Measurements from ENCODE around the gene CD9.
"Not testable (repeated sequence)": the region's sequence is repeated elsewhere in the genome, so short reads cannot be mapped to it uniquely, and the experiment has no call there.

CD9 gene

DNA sequence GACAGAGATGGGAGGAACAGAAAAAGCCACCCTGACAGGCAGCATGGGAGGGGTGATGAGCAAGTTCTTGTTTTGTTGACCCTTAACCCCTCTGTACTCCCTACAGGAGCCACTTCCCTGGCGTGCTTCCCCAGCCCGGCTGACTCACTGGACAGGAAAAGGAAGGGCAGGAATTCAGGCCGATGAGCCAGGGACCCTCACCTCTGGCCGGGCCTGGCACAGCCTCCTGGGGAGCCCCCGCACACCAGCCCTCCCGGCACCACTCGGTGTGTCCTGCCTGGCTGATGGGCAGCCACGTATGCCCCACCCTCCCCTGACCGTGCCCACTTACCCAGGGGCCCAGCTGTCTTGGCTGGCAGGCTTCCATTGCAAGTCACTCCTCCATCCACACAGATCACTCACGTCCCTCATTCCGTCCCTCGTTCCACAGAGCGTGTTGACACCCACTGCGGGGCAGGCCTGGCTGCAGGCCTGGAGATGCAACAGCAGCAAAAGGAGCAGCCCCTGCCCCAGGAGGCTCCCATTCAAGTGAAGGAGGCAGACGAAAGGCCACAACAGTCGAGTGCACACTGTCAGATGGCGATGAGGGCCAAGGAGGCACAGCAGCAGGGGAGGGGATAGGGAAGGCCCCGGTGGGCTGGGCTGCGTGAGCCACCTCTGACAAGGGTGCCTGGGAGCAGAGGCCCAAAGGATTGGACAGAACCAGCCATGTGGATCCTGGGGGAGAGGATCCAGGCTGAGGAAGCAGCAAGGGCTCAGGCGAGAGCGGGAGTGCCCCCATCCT is 19.7 kb upstream of the CD9 start:
- DNase-seq, result peak; percentile 42

DNA sequence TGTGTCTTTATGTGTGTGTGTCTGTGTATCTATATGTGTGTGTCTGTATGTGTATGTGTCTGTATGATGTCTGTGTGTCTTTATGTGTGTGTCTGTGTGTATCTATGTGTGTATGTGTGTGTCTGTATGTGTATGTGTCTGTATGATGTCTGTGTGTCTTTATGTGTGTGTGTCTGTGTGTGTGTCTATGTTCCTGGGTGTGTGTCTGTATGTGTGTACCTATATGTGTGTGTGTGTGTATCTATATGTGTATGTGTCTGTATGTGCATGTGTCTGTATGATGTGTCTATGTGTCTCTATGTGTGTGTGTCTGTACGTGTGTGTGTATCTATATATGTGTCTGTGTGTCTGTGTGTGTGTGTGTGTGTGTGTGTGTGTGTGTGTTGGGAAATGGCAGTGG is 19.0 kb upstream of the CD9 start:
- no peak for DNase-seq

DNA sequence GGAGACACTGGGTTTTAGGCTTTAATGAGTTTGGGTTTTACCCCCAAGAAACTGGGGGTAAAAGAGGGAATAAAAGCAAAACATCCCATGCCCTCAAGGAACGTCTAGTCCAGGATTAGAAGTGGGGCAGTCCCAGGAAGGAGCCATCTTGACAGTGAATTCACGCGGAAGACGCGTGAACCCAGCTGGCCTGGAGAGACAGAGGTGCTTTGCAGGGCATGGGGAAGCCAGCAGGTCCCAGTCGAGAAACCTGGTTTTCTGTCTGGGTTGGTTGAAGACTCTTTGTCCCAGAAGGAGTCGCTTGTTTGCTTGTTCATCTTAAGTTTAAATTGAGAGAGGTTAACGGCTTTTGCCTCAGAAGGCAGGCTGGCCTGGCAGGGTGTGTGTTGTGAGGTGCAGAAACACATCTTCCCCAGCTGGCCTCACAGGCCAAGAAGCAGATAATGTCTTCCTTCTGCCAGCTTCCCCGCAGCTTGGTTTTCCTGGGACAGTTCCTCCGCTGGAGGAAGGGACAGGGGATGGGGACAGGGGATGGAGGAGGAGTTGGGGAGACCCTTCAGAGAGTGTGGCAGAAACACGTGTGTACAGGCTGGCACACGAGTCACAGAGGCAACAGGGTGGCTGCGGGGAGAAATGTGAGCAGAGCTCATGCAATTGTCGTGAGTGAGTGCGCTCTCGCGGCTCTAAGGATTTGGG is 18.5 kb upstream of the CD9 start:
- DNase-seq, result no peak

DNA sequence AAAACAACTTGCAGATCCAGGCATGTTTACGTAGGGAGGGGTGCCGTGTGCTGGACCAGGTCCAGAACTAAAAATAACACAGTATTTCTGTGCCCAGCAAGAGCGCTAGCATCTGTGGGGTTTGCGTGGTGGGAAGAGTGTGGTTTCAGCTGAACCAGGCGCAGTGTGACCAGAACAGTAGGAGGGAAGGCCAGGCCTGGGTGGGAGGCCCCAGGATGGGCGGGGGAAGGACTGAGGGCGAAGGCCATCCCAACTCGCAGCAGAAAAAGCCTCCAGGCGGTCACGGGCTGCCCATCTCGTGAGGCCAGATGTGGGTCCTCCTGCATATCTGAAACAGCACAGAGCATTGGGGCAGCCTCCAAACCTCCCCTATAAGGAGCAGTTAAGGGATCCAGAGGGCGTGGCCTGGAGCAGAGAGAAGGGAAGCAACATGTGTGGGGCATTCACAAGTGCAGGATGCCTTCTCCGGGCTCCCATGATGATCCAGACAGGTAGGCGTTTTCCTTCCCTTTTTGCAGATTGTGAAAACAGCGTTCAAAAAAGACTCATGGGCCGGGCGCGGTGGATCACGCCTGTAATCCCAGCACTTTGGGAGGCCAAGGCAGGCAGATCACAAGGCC is 17.8 kb upstream of the CD9 start:
- peak; percentile 62 for DNase-seq

DNA sequence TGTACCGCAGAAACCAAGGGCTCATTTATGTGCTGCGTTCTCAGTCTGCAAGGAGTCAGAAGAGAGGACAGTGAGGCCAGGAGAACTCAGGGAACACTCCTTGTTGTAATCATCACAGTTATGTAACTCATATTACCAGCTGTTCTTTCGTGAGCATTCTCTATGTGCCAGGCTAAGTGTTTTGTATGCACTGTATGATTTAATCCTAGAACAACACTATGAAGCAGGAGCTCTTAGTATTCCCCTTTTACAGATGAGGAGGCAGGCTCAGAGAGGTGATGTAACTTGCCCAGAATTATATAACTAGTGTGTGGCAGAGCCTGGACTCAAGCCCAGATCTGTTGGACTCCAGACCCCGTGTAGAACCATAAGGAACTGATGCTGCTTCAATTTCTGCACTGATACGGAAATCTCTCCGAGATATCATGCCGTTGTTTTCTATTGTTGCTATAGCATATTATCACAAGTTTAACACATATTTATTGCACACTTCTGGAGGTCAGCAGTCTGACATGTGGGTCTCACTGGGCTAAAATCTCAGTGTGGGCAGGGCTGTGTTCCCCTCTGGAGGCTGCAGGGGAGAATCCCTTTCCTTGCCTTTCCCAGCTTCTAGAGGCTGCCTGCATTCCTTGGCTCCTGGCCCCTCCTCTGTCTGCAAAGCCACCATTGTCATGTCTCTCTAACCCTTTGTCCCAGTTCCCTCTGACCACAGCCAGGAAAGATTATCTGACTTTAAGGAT is 16.3 kb upstream of the CD9 start:
- DNase-seq, result peak; percentile 64

DNA sequence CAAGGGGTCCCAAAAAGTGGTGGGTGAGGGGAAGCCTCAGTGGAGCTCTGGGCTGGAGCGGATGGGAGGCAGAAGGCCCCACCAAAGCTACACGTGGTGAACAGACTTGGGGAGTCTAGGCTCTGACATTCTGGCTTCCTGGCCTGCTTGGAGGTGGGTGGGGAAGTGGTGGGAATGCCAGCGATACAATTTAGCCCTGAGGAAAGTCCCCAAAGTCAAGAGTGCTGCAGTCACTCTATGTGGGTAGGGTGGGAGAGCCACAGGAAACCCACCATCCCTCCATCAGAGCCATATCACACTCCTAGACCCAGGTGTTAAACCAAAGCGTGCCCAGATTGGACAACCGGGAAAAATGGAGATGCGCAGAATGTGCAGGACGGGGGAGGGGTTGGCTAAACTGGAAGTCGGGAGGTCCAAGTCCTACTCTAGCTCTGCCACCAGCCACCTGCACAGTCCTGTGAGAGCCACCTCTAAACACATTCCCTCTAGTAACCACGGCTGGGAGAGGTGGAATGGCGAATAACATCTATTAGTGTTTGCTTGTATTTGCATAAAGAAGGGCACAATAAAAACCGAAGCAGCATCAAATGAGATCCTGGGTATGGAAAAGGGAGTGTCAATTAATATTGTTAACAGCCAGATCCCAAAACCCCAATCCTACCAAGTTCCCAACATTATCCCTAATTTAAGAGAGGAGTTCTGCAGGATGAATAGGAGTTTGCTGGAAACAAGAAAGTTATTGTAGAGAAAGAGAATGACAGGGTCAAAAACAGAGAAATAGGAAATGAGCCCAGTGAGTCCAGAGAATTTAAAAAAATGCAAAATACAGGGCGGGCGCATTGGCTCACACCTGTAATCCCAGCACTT is 14.0 kb upstream of the CD9 start:
- DNase-seq, result no peak

DNA sequence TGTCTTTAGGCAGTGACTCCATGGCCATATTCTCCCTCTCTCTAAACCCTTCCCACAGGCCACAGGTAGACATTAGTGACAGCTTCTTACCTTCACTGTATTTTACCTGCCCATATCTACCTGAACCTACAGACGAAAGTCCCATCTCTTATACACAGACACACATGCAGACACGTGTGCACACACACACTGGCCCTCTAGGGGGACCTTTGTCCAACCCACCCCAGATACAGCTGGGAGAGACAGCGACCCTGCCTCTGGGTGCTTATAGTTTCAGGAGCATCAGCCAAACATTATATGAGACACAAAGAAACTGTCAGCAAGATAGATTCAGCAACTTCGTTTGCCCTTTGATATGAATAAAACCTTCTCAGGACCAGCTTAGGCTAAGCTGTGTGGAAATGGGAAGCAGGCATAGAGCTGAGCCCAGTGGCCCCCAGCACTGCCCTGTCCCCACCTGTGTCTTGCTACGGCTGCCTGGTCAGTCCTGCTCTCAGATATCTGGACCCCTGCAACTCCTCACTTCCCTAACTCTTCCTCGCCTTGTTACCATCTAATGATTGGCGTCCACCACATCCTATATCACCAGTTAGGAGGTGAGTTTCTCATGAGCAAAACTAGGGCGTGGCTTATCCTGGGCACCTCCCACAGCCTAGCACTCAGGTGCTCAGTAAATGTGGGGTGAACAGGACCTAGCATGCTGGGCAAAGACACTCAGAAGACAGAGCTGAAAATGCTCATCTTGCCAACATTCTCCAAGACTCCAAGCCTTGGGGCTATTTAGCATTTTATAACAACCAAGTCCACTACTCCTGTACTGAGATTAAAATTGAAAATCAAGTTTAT is 12.0 kb upstream of the CD9 start:
- DNase-seq, result no peak

DNA sequence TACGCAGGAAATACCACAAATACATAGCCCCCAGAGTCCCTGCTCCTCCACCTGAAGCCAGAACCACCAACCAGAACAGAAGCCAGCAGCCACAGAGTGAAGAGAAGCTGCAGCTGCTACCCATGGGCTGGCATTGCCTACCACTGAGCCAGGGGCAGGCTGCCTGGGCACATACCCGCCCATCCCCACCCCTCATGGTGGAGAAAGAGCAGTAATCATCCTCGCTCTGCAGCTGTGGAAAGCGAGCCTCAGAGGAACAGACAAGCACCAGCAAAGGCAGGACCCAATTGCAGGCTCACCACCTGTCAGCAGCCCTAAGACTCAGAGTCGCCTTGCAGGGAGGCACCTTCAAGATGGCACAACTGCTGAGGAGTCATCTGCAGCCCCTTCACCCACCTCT is 11.2 kb upstream of the CD9 start:
- DNase-seq, result no peak

DNA sequence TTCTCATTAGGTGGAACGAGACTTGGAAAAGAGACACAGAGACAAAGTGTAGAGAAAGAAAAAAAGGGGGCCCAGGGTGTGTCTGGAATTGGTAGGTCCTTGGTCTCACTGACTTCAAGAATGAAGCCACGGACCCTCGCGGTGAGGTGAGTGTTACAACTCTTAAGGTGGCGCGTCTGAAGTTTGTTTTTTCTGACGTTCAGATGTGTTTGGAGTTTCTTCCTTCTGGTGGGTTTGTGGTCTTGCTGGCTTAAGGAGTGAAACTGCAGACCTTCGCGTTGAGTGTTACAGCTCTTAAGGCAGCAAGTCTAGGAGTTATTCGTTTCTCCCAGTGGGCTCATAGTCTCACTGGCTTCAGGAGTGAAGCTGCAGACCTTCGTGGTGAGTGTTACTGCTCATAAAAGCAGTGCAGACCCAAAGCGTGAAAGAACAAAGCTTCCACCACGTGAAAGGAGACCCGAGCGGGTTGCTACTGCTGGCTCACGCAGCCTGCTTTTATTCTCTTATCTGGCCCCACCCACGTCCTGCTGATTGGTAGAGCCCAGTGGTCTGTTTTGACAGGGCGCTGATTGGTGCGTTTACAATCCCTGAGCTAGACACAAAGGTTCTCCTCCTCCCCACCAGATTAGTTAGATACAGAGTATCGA is 10.1 kb upstream of the CD9 start:
- not testable (repeated sequence) for DNase-seq

DNA sequence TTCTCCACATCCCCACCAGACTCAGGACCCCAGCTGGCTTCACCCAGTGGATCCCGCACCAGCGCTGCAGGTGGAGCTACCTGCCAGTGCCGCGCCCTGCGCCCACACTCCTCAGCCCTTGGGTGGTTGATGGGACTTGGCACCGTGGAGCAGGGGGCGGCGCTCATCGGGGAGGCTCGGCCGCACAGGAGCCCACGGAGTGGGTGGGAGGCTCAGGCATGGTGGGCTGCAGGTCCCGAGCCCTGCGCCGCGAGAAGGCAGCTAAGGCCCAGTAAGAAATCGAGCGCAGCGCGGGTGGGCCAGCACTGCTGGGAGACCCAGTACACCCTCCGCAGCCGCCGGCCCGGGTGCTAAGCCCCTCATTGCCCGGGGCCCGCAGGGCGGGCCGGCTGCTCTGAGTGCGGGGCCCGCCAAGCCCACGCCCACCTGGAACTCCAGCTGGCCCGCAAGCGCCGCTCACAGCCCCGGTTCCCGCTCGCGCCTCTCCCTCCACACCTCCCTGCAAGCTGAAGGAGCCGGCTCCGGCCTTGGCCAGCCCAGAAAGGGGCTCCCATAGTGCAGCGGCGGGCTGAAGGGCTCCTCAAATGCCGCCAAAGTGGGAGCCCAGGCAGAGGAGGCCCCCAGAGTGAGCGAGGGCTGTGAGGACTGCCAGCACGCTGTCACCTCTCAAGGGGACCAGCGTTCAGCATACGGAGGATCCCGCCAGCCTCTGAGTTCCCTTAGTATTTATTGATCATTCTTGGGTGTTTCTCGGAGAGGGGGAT is 9.3 kb upstream of the CD9 start:
- not testable (repeated sequence) for DNase-seq

DNA sequence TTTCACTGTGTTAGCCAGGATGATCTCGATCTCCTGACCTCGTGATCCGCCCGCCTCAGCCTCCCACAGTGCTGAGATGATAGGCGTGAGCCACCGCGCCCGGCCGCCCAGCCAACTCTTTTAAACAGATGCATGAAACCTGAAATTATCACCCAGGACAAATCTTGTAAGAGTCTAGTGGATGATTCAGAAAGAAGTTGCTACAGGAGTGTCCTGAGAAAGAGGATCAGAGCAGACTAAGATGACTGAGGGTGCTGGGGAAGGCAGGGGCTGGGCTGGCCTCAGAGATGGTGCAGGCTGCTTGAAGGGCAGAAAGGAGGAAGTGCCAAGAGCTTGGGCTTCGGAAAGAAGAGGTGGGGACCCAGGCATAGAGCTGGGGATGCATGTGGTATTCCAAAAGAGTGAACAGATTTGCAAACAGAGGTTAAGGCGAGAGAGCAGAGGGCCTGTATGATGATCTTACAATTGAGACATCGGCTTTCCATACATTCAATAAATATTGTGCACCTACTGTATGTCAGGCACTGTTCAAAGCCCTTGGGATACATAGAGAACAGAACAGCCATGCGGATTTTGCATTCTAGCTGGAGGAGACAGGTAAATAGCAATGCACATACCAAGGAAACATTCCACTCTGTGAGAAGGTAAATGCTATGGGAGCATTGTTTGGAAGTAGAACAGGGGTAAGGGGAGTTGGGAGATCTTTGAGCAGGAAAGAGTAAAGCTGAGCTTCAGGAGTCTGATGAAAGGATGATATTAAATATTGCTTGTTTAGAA is 7.4 kb upstream of the CD9 start:
- no peak for DNase-seq

DNA sequence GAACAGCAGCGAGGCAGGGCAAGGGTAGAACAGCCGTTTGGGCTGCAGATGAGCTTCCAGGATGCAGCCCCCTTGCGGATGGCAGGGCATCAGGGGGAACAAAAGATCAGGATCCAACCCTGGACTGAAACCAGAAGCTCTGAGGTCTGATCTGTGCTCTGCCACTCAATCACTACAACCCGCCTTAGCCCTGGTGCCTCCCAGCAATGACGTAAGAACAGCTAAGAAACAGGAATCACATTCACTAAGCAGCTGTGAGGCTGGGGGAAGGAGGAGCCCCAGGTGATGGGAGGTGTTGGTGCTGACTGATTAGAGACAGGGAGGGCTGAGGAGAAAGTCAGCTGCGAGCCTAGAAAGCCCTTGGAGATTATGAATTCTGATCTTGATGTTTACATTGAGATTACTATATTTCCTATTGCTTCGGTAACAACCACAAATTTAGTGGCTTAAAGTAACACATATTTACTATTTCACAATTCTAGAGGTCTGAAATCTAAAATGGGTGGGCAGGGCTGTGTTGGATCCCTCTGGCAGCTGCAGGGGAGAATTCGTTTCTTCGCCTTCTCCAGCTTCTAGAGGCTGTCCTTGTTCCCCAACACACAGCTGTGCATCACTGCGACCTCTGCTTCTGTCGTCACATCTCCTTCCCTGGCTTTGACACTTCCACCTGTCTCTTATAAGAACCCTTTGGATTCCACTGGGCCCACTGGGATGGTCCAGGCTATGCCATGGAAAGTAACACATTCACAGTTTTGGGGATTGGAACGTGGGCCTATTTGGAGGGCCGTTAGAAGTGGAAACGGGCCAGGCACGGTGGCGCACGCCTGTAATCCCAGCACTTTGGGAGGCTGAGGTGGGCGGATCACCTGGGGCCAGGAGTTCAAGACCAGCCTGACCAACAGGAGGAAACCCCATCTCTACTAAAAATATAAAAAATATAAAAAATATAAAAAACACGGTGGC is 6.1 kb upstream of the CD9 start:
- no peak for DNase-seq

DNA sequence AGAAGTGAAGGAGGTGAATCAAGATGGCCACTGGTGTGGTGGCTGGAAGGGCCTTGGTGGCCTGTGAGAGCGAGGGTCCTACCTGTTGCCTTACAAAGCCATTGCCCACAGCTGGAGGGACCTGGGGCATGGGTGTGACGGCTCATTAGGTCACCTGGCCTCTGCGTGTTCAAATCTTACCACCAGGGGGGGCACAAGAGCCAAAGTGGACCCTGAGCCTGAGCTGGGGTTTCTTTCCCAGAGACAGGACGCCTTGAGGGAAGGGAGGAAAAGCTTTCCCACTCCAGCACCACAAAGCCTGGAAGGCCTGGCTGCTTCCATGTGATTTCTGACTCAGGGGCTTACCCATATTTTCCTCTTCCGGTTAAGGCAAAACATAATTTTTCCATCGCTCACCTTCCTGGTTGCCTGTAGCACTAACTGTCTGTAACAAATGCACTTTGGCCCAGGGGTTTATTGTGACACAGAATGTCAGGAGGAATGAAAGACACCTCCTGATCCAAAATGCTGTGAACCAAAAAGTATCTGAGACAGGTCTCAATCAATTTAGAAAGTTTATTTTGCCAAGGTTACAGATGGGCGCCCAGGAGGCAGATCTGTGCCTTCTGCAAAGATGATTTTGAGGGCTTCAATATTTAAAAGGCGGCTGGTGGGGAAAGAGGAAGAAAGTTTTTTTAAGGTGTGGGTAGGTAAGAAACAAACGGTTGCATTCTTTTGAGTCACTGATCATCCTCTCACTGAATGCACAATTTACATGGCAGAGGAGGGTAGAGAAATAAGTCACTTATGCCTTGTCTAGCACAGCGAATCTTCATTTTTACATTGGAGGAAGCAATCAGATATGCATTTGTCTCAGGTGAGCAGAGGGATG is 4.3 kb upstream of the CD9 start:
- peak; percentile 84 for DNase-seq

DNA sequence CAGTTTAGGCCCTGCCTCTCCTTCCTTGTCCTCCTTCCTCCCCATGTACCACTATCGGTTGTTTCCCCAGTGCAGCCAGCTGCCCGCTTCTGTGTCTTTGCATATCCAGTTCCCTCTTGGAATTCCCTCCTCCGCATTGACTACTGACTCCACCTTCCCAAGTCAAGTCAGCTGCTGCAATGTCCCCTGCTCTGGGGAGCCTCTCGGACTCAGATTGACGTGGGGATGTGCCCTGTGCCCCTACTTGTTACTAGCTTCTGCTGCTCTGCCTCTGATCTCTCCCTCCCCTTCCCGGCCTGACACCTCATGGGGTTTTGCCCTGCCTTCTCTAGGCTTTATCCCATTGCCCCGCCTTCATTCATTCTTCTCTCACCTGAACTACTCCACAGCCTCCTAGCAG is 2.1 kb upstream of the CD9 start:
- no peak for DNase-seq

DNA sequence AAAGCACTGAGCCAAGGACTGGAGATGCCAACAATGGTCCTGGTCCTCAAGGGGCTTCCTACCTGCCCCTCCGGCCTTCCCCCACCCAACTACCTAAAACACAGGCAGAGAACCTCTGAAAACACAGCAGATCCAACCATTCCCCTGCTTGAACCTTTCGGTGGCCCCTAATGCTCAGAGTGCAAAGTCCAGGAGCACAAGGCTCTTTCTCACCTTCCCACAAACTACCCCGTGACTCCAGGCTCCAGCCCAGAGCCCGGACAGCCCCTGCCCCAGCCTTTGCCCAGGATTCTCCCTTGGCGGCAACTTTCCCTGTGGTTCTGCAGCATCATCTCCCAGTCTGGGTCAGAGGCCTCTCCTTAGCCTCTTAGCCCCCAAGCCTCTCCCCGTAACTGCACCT is 1.6 kb upstream of the CD9 start:
- DNase-seq, result no peak

DNA sequence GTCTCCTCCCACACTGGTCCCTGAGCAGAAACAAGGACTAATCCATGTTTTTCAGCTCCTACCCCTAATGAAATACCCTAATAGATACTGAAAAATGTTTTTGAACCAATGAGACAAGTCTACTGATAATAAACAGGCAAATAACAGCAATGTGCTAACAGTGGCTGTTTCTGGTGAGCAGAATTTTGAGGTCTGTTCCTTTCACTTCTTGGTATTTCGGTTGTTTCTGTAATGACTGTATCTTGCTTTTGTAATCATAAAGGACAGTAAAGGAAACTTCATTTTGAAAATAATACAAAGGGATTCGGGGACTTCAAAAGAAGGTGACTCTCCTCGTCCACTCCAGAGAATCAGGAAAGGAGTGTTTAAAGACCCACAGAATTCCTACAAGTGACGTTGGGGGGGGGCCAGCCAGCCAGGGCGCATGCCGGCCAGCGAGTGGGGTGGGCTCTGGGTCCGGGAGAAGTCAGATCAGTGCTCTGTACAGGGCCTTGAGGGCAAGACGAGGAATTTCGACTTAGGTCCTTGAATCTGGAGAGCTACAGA is 1.1 kb upstream of the CD9 start:
- DNase-seq, result no peak
